ENCODE data around the gene LYST.
"Not testable (repeated sequence)": the region's sequence is repeated elsewhere in the genome, so short reads cannot be mapped to it uniquely, and the experiment has no call there.

The LYST gene

GRCh38 chr1:235866205-235866912, at the start of gene LYST:
TSS of gene LYST (minus strand) at chr1:235866906. CDS start at chr1:235830417, 36,489 bp downstream.
- peak; percentile 42 for DNase-seq

GRCh38 chr1:235915489-235915888, 48.8 kb upstream of the LYST start:
- not testable (repeated sequence) for DNase-seq

- no peak for DNase-seq
These were observed 46.6 kb upstream of the LYST start for GRCh38 chr1:235913311-235913710.

- no peak for DNase-seq
These were observed 45.2 kb upstream of the LYST start for GRCh38 chr1:235911876-235912275.

GRCh38 chr1:235911300-235911662, 44.6 kb upstream of the LYST start:
- no peak for DNase-seq

GRCh38 chr1:235910357-235911299, 43.9 kb upstream of the LYST start:
- DNase-seq: peak; percentile 97

- peak; percentile 74 for DNase-seq
These were observed 42.2 kb upstream of the LYST start for GRCh38 chr1:235908742-235909520.

- DNase-seq: no peak
These were observed 41.2 kb upstream of the LYST start for GRCh38 chr1:235907897-235908240.

- DNase-seq: no peak
These were observed 40.6 kb upstream of the LYST start for GRCh38 chr1:235907187-235907896.

- DNase-seq: no peak
These were observed 39.7 kb upstream of the LYST start for GRCh38 chr1:235906436-235906835.

- DNase-seq: not testable (repeated sequence)
These were observed 37.1 kb upstream of the LYST start for GRCh38 chr1:235903809-235904208.

- peak; percentile 87 for DNase-seq
These were observed 36.2 kb upstream of the LYST start for GRCh38 chr1:235902677-235903542.

- peak; percentile 76 for DNase-seq
These were observed 34.8 kb upstream of the LYST start for GRCh38 chr1:235901461-235901860.

GRCh38 chr1:235898126-235898525, 31.4 kb upstream of the LYST start:
- no peak for DNase-seq

GRCh38 chr1:235893840-235894239, 27.1 kb upstream of the LYST start:
- no peak for DNase-seq

- no peak for DNase-seq
These were observed 26.2 kb upstream of the LYST start for GRCh38 chr1:235892734-235893413.

- no peak for DNase-seq
These were observed 25.5 kb upstream of the LYST start for GRCh38 chr1:235892202-235892601.

GRCh38 chr1:235888119-235888643, 21.5 kb upstream of the LYST start:
- DNase-seq: no peak

- no peak for DNase-seq
These were observed 21.0 kb upstream of the LYST start for GRCh38 chr1:235887676-235888075.

- DNase-seq: no peak
These were observed 19.1 kb upstream of the LYST start for GRCh38 chr1:235885655-235886262.

All from fibroblast of upper back skin (primary cell).